Esophagus muscularis mucosa (tissue), 4 donors: Measurements from ENCODE around the gene AAK1.

Experiments
- CTCF ChIP-seq, 3 experiments: fragments of 200-600 bp in 2 of 3; fragments of 450-650 bp in 1 of 3; sonication (generic) in 2 of 3; IDR thresholded peaks; one replicate each; pipeline ENCODE4 v1.5.1; 2017 to 2019; ENCODE audit warnings: antibody characterized with exemption in 3 of 3, mild to moderate bottlenecking in 2 of 3, moderate library complexity in 1 of 3
- EP300 ChIP-seq: sonication (generic); formaldehyde crosslinking; IDR thresholded peaks from one replicate; pipeline ENCODE4 v1.6.1; 2017; ENCODE audit warnings: antibody characterized with exemption
- POLR2A ChIP-seq: fragments of 450-650 bp; IDR thresholded peaks from one replicate; pipeline ENCODE4 v1.6.1; 2017; ENCODE audit warnings: antibody characterized with exemption, moderate library complexity, mild to moderate bottlenecking, low read depth
- POLR2AphosphoS5 ChIP-seq, 2 donors: sonication (generic); formaldehyde crosslinking; IDR thresholded peaks; one replicate each; pipeline ENCODE4 v1.6.1; 2017; ENCODE audit warnings: antibody characterized with exemption in 2 of 2

- no peak for TF ChIP-seq POLR2A
- TF ChIP-seq POLR2AphosphoS5 (IDR thresholded peaks at IDR 0.05), result no peak
- TF ChIP-seq CTCF (IDR thresholded peaks at IDR 0.05), result no peak
- no peak for TF ChIP-seq EP300
Measured at GRCh38 chr2:69685321-69686048, 41.9 kb upstream of the AAK1 start.
